GM19455 (cell line): ENCODE measurements around the gene ARRB2.
"Not testable (repeated sequence)": the region's sequence is repeated elsewhere in the genome, so short reads cannot be mapped to it uniquely, and the experiment has no call there.

Experiments
- ATAC-seq: cut with Tn5 transposase; IDR thresholded peaks from one replicate; pipeline ENCODE4 v1.9.1; 2021; ENCODE audit not compliant: unreplicated experiment

The ARRB2 gene

DNA sequence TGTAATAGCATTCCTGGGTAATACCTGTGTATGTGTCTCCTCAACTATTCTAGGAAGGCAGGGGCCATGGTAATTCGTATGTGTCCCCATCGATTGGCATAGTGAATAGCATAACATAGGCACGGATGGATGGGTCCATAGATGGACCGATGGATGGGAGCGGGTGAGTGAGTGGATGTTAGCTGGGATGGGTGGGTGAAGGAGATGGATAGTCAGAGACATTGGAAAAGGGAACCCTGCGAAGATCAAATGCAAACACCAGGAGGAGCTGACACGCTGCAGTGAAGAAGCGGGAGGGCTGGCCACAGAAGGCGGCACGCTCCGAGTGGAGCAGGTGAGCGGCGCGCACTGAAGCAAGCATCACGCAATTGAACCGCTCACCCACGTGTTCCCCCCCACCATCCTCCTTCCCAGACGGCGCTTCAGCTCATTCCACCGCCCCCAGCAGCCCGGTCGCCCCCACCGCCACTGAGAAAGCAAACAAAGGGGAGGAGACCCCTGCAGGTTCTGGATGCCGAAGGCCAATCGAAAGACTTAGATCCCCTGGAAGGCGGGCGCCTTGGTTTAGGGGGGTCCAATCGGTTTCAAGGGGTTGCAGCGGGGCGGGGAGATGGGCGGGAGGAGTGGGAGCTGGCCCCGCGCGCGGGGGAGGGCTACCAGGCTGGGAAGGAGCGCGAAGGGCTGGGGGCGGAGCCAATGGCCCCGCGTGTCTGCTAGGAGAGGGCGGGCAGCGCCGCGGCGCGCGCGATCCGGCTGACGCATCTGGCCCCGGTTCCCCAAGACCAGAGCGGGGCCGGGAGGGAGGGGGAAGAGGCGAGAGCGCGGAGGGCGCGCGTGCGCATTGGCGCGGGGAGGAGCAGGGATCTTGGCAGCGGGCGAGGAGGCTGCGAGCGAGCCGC lies at the start of gene ARRB2:
Gene ARRB2 (plus strand): TSS at position 839 of the 899 bp plus-strand sequence. CDS start 90 bp downstream, outside the sequence.
- ATAC-seq = peak; percentile 72

GRCh38 chr17:4663711-4664110 lies 46.7 kb upstream of the ARRB2 start:
- ATAC-seq = no peak

- ATAC-seq = no peak
Measured at GRCh38 chr17:4664230-4664629, 46.2 kb upstream of the ARRB2 start.

- ATAC-seq = no peak
Measured at GRCh38 chr17:4665027-4665426, 45.4 kb upstream of the ARRB2 start.

DNA sequence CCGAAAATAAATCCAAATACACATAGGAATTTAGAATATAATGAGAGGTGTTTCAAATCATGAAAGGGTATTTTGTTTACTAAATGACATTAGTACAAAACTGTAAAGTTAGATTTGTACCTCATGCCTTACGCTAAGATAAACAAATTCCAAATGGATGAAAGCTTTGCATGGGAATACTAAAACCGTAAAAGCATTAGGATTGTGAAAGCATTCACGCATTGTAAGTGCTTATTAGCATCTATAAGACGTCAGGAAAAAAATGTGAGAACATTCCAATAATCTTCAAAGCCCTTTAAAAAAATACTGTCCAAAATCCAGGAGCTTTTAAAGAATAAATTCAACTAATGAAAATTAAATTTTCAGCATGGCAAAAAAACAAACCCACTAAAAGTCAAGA lies 44.1 kb upstream of the ARRB2 start:
- ATAC-seq = no peak

DNA sequence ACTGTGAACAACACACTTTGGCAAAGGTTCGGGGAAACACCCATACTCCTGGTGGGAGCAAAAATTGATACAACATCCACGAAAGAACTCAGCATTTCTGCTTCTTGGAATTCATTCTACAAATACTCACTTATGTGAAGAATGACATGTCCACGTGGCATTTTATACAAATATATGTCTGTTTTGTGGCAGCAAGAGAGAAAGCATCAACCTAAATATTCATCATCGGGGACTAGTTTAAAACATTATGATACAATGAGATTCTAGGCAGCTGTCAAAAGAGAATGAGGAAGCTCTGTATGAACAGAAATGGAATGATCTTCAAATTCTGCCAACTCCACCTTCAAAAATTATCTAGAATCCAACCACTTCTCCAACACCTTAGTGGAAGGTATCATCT lies 43.3 kb upstream of the ARRB2 start:
- no peak for ATAC-seq

DNA sequence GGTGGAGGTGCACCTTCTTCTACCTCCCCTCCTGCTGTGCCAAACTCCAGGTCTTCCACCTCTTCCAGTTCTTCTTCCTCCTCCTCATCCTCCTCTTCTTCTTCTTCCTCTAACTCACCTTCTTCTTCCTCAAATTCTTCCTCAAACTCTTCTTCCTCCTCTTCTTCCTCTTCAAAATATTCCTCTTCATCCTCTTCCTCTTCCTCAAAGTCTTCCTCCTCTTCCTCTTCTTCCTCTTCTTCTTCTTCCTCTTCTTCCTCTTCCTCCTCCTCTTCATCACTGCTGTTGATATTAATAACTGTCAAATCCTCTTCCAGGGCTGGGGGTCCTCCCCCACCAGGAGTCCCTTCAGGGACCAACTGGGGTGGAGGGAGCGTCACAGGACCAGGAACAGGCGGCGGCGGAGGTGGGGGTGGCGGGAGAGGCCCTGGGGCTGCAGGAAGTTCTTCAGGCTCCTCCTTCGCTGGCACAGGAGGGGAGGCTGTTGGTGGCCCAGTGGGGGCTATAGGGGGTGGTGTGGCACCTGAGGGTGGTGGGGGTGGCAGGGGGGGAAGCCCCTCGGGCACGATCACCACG lies 38.3 kb upstream of the ARRB2 start:
- ATAC-seq = no peak

- ATAC-seq = no peak
Measured at GRCh38 chr17:4672751-4673150, 37.7 kb upstream of the ARRB2 start.

GRCh38 chr17:4673169-4673568 lies 37.3 kb upstream of the ARRB2 start:
- ATAC-seq = no peak

- no peak for ATAC-seq
Measured at GRCh38 chr17:4673986-4674684, 36.3 kb upstream of the ARRB2 start.

DNA sequence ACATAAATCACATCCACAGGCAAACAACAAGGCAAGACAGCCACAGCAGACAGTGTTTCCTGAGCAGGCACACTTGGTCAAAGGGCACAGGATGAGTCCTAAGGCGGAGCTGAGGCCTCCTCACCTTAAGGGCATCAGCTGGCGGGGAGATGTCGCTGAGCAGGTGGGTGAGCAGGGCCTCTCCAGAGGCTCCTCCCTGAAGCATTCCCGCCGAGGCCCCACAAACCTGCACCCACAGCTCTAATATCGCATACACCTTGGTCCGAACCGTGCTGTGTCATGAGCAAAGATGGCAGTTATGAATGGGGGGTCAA lies 35.8 kb upstream of the ARRB2 start:
- no peak for ATAC-seq

GRCh38 chr17:4675791-4676190 lies 34.6 kb upstream of the ARRB2 start:
- no peak for ATAC-seq

DNA sequence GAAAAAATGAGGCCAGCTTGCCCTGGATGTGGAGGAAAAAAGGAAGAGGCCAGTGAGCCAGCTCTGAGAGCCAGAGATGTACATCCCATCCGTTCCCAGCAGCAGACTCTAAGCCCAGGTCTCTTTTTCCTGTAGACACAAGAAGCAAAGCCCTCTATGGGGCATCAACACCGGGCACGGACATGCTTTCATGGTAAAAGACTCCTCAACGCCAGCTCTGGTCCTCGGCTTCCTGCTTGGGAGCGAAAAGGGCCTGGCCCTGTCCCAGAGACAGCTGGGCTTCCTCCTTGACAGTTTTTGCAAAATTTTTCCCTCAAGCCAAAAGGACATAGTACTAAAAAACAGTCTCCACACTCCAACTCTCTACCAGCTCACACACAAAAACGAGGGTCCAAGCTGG lies 33.6 kb upstream of the ARRB2 start:
- no peak for ATAC-seq

DNA sequence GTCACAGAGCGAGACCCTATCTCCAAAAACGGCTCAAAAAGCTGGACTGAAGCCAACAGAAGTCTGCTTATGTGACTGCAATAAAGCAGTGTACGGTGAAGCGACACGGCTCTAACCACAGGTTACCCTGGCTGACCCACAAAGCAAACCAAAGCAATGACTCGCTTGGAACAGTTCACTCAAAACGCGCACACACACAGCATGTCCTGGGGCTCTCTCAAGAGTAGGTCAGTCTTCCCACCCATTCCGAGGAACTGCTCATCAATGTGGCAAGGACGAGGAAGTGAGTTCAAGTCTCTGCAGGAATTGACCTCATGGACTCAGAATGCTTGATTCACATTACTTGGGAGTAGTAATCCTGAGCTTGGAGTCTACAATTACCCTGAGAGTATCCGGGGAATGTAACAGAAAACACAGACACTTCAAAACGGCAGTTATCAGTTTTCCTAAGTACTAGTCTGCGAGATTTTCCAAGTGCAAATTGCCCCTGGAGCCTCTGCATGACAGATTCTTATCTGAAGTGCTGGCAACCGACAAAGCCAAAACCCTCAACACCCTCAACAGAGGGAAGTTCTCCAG lies 31.9 kb upstream of the ARRB2 start:
- ATAC-seq = no peak

GRCh38 chr17:4679658-4680057 lies 30.8 kb upstream of the ARRB2 start:
- ATAC-seq = no peak

DNA sequence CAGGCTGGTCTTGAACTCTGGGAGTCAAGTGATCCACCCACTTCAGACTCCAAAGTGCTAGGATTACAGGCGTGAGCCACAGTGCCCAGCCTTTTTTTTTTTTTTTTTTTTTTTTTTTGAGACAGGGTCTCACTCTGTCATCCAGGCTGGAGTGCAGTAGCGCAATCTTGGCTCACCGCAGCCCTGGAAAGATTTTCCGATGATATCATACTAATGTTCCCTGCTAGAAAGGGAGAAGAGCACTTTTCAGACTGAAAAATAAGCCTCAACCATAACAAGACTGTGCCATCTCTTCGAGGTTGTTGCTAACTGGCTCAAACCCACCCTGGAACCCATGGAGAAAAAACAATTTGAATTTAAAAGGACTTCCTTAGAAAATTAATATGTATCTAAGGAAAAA lies 26.7 kb upstream of the ARRB2 start:
- ATAC-seq = not testable (repeated sequence)

- not testable (repeated sequence) for ATAC-seq
Measured at GRCh38 chr17:4689872-4690271, 20.6 kb upstream of the ARRB2 start.

GRCh38 chr17:4690745-4691144 lies 19.7 kb upstream of the ARRB2 start:
- ATAC-seq = no peak

DNA sequence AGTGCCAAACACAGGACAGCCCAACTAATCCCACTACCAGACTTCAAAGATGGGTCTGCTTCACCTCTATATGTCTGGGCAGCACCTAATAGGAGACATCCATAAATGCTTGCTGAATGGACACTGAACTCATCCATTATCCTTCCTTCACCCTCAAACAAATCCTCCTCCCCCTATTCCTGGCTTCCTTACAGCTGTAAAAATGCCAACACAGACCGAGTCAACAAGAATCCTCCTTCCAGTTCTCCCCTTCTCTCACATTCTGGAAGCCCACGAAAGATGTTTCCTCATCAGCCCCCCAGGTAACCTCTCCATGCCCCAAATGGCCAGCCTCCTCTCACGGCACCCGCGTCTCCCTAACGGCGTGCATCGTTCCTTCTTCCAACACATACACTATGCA lies 18.7 kb upstream of the ARRB2 start:
- no peak for ATAC-seq

DNA sequence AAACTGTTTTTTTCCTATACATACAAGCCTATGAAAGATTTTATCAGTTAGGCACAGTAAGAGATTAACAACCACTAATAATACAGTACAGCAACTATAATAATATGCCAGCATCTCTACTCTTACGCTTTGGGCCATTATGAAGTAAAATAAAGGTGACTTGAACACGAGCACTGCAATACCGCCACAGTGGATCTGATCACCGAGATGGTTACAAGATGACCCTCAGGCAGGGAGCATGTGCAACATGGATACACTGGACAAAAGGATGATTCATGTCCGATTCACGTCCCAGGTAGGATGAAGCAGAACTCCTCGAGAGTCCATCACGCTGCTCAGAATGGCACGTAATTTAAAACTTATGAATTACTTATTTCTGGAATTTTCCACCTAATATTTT lies 17.0 kb upstream of the ARRB2 start:
- ATAC-seq = no peak

DNA sequence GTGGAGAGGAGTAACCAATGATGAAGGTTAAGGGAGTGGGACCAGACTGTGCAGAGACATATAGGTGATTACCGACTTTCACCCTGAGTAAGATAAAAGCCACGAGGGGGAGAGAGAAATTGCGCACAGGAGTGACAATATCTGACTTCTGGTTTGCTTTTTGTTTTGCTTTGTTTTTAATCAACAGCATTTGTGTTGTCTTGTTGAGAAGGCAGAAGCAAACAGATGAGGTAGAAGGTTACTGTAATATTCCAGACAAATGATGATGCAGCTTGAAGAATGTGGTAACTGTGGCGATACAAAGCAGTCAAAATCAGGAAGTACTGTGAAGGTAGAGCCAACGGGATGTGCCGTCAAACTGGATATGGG lies 14.0 kb upstream of the ARRB2 start:
- no peak for ATAC-seq
